H9 (cell line): ENCODE measurements around the gene TAT. TPM values are rescaled to one million over a fixed set of nuclear protein-coding genes. Genes with fewer than 3 reads are reported as not detected.

Experiments
- DNase-seq: peaks from one replicate; pipeline ENCODE4 v3.0.0-alpha.2; 2017
- H2AFZ ChIP-seq: one replicate; pipeline ENCODE4 v1.6.1; 2013; ENCODE audit warnings: mild to moderate bottlenecking, low read length, control low read depth, moderate library complexity
- H2AK5ac ChIP-seq: 2 replicates; pipeline ENCODE4 v1.6.1; 2013; ENCODE audit warnings: low read length, control low read depth, mixed read lengths; ENCODE audit not compliant: insufficient read length
- H2BK120ac ChIP-seq: one replicate; pipeline ENCODE4 v1.6.1; 2013; ENCODE audit warnings: low read depth, mild to moderate bottlenecking, low read length, control low read depth, inconsistent platforms; ENCODE audit not compliant: poor library complexity, severe bottlenecking
- H2BK12ac ChIP-seq: 2 replicates; pipeline ENCODE4 v1.6.1; 2013; ENCODE audit warnings: low read length, control low read depth, mixed read lengths, low read depth; ENCODE audit not compliant: insufficient read length
- H2BK15ac ChIP-seq: 2 replicates; pipeline ENCODE4 v1.6.1; 2013; ENCODE audit warnings: low read depth, low read length, control low read depth
- H2BK20ac ChIP-seq: one replicate; pipeline ENCODE4 v1.6.1; 2013; ENCODE audit warnings: low read depth, mild to moderate bottlenecking, low read length, control low read depth, inconsistent platforms; ENCODE audit not compliant: poor library complexity, severe bottlenecking
- H2BK5ac ChIP-seq: 2 replicates; pipeline ENCODE4 v1.6.1; 2013; ENCODE audit warnings: low read length, control low read depth, mixed read lengths; ENCODE audit not compliant: insufficient read length
- H3K14ac ChIP-seq: 2 replicates; pipeline ENCODE4 v1.6.1; 2013; ENCODE audit warnings: low read length, control low read depth; ENCODE audit not compliant: insufficient read depth
- H3K18ac ChIP-seq: 2 replicates; pipeline ENCODE4 v1.6.1; 2013; ENCODE audit warnings: low read depth, mild to moderate bottlenecking, mixed read lengths, low read length, control low read depth; ENCODE audit not compliant: insufficient read length
- H3K23ac ChIP-seq: 2 replicates; pipeline ENCODE4 v1.6.1; 2013; ENCODE audit warnings: low read length, control low read depth, mixed read lengths, low read depth; ENCODE audit not compliant: insufficient read length
- H3K23me2 ChIP-seq: 2 replicates; pipeline ENCODE4 v1.6.1; 2013; ENCODE audit warnings: low read depth, mild to moderate bottlenecking, mixed read lengths, low read length, control low read depth; ENCODE audit not compliant: insufficient read length, poor library complexity, severe bottlenecking
- H3K27ac ChIP-seq: 2 replicates; pipeline ENCODE4 v1.5.1; 2013; ENCODE audit warnings: low read length, control low read depth, mixed read lengths, low read depth; ENCODE audit not compliant: insufficient read length
- H3K27me3 ChIP-seq: 2 replicates; pipeline ENCODE4 v1.6.1; 2013; ENCODE audit warnings: low read length, control low read depth, inconsistent platforms; ENCODE audit not compliant: insufficient read depth
- H3K4ac ChIP-seq: 2 replicates; pipeline ENCODE4 v1.6.1; 2013; ENCODE audit warnings: low read depth, mild to moderate bottlenecking, control low read depth, inconsistent platforms, low read length, moderate library complexity
- H3K4me1 ChIP-seq: 2 replicates; pipeline ENCODE4 v1.6.1; 2013; ENCODE audit warnings: low read length, control low read depth, inconsistent platforms; ENCODE audit not compliant: insufficient read depth
- H3K4me2 ChIP-seq: 2 replicates; pipeline ENCODE4 v1.6.1; 2013; ENCODE audit warnings: low read length, control low read depth, mixed read lengths; ENCODE audit not compliant: insufficient read length, insufficient read depth
- H3K56ac ChIP-seq: 2 replicates; pipeline ENCODE4 v1.6.1; 2013; ENCODE audit warnings: low read depth, mild to moderate bottlenecking, mixed read lengths, low read length, control low read depth; ENCODE audit not compliant: insufficient read length
- H3K79me1 ChIP-seq: 2 replicates; pipeline ENCODE4 v1.6.1; 2013; ENCODE audit warnings: low read depth, mild to moderate bottlenecking, moderate library complexity, low read length, control low read depth, inconsistent platforms; ENCODE audit not compliant: insufficient read depth, poor library complexity, severe bottlenecking
- H3K79me2 ChIP-seq: 2 replicates; pipeline ENCODE4 v1.6.1; 2013; ENCODE audit warnings: low read length, control low read depth, inconsistent platforms; ENCODE audit not compliant: insufficient read depth
- H3K9ac ChIP-seq: 2 replicates; pipeline ENCODE4 v1.6.1; 2013; ENCODE audit warnings: low read length, control low read depth, mixed read lengths; ENCODE audit not compliant: insufficient read length; ENCODE audit errors: extremely low read depth
- H3K9me3 ChIP-seq: one replicate; pipeline ENCODE4 v1.6.1; 2013; ENCODE audit warnings: low read depth, low read length, inconsistent platforms; ENCODE audit not compliant: control insufficient read depth
- H3T11ph ChIP-seq: one replicate; pipeline ENCODE4 v1.6.1; 2013; ENCODE audit warnings: mild to moderate bottlenecking, low read length, control low read depth, inconsistent platforms
- H4K20me1 ChIP-seq: one replicate; pipeline ENCODE4 v1.6.1; 2013; ENCODE audit not compliant: control insufficient read depth, insufficient read length, insufficient read depth
- H4K5ac ChIP-seq: 2 replicates; pipeline ENCODE4 v1.6.1; 2013; ENCODE audit warnings: low read depth, mild to moderate bottlenecking, mixed read lengths, low read length, control low read depth; ENCODE audit not compliant: insufficient read length
- H4K8ac ChIP-seq: replicated peaks from 2 replicates; pipeline ENCODE4 v1.6.1; 2013; ENCODE audit warnings: low read length, control low read depth, mixed read lengths, low read depth; ENCODE audit not compliant: insufficient read length
- H4K91ac ChIP-seq: 2 replicates; pipeline ENCODE4 v1.6.1; 2013; ENCODE audit warnings: low read depth, mild to moderate bottlenecking, moderate library complexity, mixed read lengths, low read length, control low read depth; ENCODE audit not compliant: insufficient read length
- H3K27ac Mint-ChIP-seq, 3 experiments: 2 replicates in 2 of 3; 3 replicates in 1 of 3; pipeline ENCODE4 v1.8.0; 2020 to 2021; ENCODE audit warnings: mixed read lengths in 3 of 3, mild to moderate bottlenecking in 1 of 3, moderate library complexity in 1 of 3
- H3K27me3 Mint-ChIP-seq: 2 replicates; pipeline ENCODE4 v1.8.0; 2021; ENCODE audit warnings: low read depth, mild to moderate bottlenecking, moderate library complexity, mixed read lengths
- H3K36me3 Mint-ChIP-seq, 3 experiments: 2 replicates in 2 of 3; 3 replicates in 1 of 3; pipeline ENCODE4 v1.8.0; 2020 to 2021; ENCODE audit warnings: low read depth in 3 of 3, mixed read lengths in 3 of 3; ENCODE audit not compliant: insufficient read depth in 1 of 3
- H3K4me1 Mint-ChIP-seq, 2 experiments: 2 replicates each; pipeline ENCODE4 v1.8.0; 2020; ENCODE audit warnings: mixed read lengths in 2 of 2
- H3K4me3 Mint-ChIP-seq, 2 experiments: 2 replicates in 1 of 2; 3 replicates in 1 of 2; pipeline ENCODE4 v1.8.0; 2020 to 2021; ENCODE audit warnings: mild to moderate bottlenecking in 2 of 2, mixed read lengths in 2 of 2, moderate library complexity in 1 of 2
- H3K9me3 Mint-ChIP-seq, 2 experiments: 2 replicates in 1 of 2; 3 replicates in 1 of 2; pipeline ENCODE4 v1.8.0; 2020; ENCODE audit warnings: mild to moderate bottlenecking in 2 of 2, mixed read lengths in 2 of 2, moderate library complexity in 1 of 2
- CTCF ChIP-seq: fragments of 200-600 bp; sonication (generic); conservative IDR thresholded peaks from 3 replicates; pipeline ENCODE4 v1.8.0; 2021; ENCODE audit warnings: antibody characterized with exemption, mild to moderate bottlenecking
- WGBS: extraction: QIAGEN DNeasy Blood & Tissue Kit; methylation state at CpG from one replicate; pipeline ENCODE4 v1.1.7; 2013; ENCODE audit warnings: missing lambda C conversion rate, low lambda C conversion rate, mixed read lengths; ENCODE audit not compliant: insufficient read length; ENCODE audit errors: extremely low coverage; 5-methylcytosine and 5-hydroxymethylcytosine counted together
- total RNA-seq: library from RNA; stranded (reverse); gene quantifications from 2 replicates; pipeline ENCODE4 v1.2.1, GENCODE V29; 2021

The TAT gene
- total RNA-seq, 1 experiment from 2014 or later = not detected

GRCh38 chr16:71585318-71585703, 8.4 kb upstream of the TAT start:
- H3T11ph ChIP-seq = no peak overlapping the region
- no peak overlapping the region for H3K18ac ChIP-seq
- H4K5ac ChIP-seq = no peak overlapping the region
- H3K23me2 ChIP-seq = no peaks in the 10 kb centered on the region
- no peak overlapping the region for H2BK5ac ChIP-seq
- H3K4me2 ChIP-seq = no peak overlapping the region
- H3K27ac ChIP-seq = no peak overlapping the region
- WGBS = no CpG with 5 or more reads among the region's 4 CpGs
- no peak overlapping the region for H3K14ac ChIP-seq
- no peak overlapping the region for H2BK20ac ChIP-seq
- no peak overlapping the region for H2AFZ ChIP-seq
- H3K9me3 Mint-ChIP-seq = peaks cover 9 to 13% of the 10 kb centered on the region in 2 experiments
- no peak overlapping the region for H4K91ac ChIP-seq
- H2BK12ac ChIP-seq = no peak overlapping the region
- no peak overlapping the region for H3K9ac ChIP-seq
- H2BK15ac ChIP-seq = no peak overlapping the region
- H3K4ac ChIP-seq = no peak overlapping the region
- no peak for TF ChIP-seq CTCF
- H4K8ac ChIP-seq = no peak overlapping the region
- no peaks in the 10 kb centered on the region for H3K27me3 ChIP-seq
- no peak overlapping the region for H3K27ac Mint-ChIP-seq
- H3K23ac ChIP-seq = no peak overlapping the region
- H4K20me1 ChIP-seq = no peaks in the 10 kb centered on the region
- H3K79me1 ChIP-seq = no peaks in the 10 kb centered on the region
- DNase-seq = no peak
- no peaks in the 10 kb centered on the region for H3K79me2 ChIP-seq
- H3K4me1 Mint-ChIP-seq = no peaks in the 10 kb centered on the region
- H2BK120ac ChIP-seq = no peak overlapping the region
- no peak overlapping the region for H3K4me3 Mint-ChIP-seq
- peaks cover 19% of the 10 kb centered on the region for H3K27me3 Mint-ChIP-seq
- H3K36me3 Mint-ChIP-seq = 0 out of 7 replicates have a peak, but pooled peaks cover 0 to 2% (median 0%) of the 10 kb centered on the region in 3 experiments
- no peak overlapping the region for H3K56ac ChIP-seq
- H3K4me1 ChIP-seq = no peaks in the 10 kb centered on the region
- H3K9me3 ChIP-seq = no peaks in the 10 kb centered on the region
- H2AK5ac ChIP-seq = no peak overlapping the region
